Measurements from ENCODE around the gene DCST1. TPM values are rescaled to one million over a fixed set of nuclear protein-coding genes. Genes with fewer than 3 reads are reported as not detected.
"Not testable (repeated sequence)": the region's sequence is repeated elsewhere in the genome, so short reads cannot be mapped to it uniquely, and the experiment has no call there.

DCST1 gene
- total RNA-seq, 1 donor from 2014 or later: not detected

- DNase-seq (ENCODE audit: extremely low spot score, unreplicated experiment); H3K4me3 Mint-ChIP-seq; H3K36me3 Mint-ChIP-seq; H3K27me3 Mint-ChIP-seq; H3K9me3 Mint-ChIP-seq: not testable (repeated sequence)
- TF ChIP-seq, protein P1, sequence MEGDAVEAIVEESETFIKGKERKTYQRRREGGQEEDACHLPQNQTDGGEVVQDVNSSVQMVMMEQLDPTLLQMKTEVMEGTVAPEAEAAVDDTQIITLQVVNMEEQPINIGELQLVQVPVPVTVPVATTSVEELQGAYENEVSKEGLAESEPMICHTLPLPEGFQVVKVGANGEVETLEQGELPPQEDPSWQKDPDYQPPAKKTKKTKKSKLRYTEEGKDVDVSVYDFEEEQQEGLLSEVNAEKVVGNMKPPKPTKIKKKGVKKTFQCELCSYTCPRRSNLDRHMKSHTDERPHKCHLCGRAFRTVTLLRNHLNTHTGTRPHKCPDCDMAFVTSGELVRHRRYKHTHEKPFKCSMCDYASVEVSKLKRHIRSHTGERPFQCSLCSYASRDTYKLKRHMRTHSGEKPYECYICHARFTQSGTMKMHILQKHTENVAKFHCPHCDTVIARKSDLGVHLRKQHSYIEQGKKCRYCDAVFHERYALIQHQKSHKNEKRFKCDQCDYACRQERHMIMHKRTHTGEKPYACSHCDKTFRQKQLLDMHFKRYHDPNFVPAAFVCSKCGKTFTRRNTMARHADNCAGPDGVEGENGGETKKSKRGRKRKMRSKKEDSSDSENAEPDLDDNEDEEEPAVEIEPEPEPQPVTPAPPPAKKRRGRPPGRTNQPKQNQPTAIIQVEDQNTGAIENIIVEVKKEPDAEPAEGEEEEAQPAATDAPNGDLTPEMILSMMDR (conservative IDR thresholded peaks at IDR 0.05): peak; percentile 58
- H3K4me1 Mint-ChIP-seq (ENCODE audit: unreplicated experiment): peaks cover 26% of the 10 kb centered on the region
- peak overlapping the region; percentile 13 for H3K27ac Mint-ChIP-seq
These were observed 38.2 kb upstream of the DCST1 start for GRCh38 chr1:154995301-154995983.

GRCh38 chr1:154996966-154997701, 36.5 kb upstream of the DCST1 start:
- TF ChIP-seq, protein P1 (conservative IDR thresholded peaks at IDR 0.05): no peak
- no peaks in the 10 kb centered on the region for H3K27me3 Mint-ChIP-seq
- H3K9me3 Mint-ChIP-seq: no peaks in the 10 kb centered on the region
- peak overlapping the region; percentile 61 for H3K4me3 Mint-ChIP-seq
- DNase-seq (ENCODE audit: extremely low spot score, unreplicated experiment): no peak
- H3K4me1 Mint-ChIP-seq (ENCODE audit: unreplicated experiment): peaks cover 26% of the 10 kb centered on the region
- no peak overlapping the region for H3K27ac Mint-ChIP-seq
- H3K36me3 Mint-ChIP-seq: no peaks in the 10 kb centered on the region

DNA sequence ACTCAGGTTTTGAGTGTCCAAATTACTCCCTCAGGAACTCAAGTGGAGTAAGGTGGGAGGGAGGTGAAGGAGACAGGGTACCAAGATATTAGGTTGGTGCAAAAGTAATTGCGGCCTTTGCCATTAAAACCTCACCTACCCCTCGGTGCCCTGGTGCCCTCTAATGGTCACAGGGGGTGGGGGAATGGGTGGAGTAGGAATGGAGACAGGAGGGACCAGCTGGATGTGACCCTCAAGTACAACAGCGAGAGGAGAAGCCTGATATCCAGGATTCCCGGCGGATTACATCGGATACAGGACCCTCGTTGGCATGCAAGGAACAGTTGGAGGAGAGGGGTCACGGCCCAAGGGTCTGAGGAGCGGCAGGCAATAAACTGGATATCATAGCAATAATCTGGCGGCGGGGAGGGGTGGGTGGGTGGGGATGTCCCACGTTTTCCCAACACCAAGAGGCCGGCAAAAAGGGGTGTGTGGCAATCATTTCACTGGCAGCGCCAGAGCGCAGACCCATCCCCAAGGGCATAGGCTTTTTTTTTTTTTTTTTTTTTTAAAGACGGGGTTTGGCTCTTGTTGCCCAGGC, 35.3 kb upstream of the DCST1 start:
- H3K27me3 Mint-ChIP-seq: no peaks in the 10 kb centered on the region
- no peaks in the 10 kb centered on the region for H3K9me3 Mint-ChIP-seq
- H3K36me3 Mint-ChIP-seq: no peaks in the 10 kb centered on the region
- H3K27ac Mint-ChIP-seq: peak overlapping the region; percentile 13
- H3K4me3 Mint-ChIP-seq: peak overlapping the region; percentile 44
- H3K4me1 Mint-ChIP-seq (ENCODE audit: unreplicated experiment): peaks cover 26% of the 10 kb centered on the region
- no peak for DNase-seq (ENCODE audit: extremely low spot score, unreplicated experiment)
- TF ChIP-seq, protein P1 (conservative IDR thresholded peaks at IDR 0.05): no peak

GRCh38 chr1:154998818-154999570, 34.6 kb upstream of the DCST1 start:
- TF ChIP-seq, protein P1 (conservative IDR thresholded peaks at IDR 0.05): peak; percentile 92
- no peak for DNase-seq (ENCODE audit: extremely low spot score, unreplicated experiment)
- no peaks in the 10 kb centered on the region for H3K9me3 Mint-ChIP-seq
- peak overlapping the region; percentile 62 for H3K27ac Mint-ChIP-seq
- no peaks in the 10 kb centered on the region for H3K27me3 Mint-ChIP-seq
- no peaks in the 10 kb centered on the region for H3K36me3 Mint-ChIP-seq
- peaks cover 27% of the 10 kb centered on the region for H3K4me1 Mint-ChIP-seq (ENCODE audit: unreplicated experiment)
- peak overlapping the region; percentile 78 for H3K4me3 Mint-ChIP-seq

GRCh38 chr1:154999571-155000410, 33.8 kb upstream of the DCST1 start:
- DNase-seq (ENCODE audit: extremely low spot score, unreplicated experiment): no peak
- H3K27me3 Mint-ChIP-seq: no peaks in the 10 kb centered on the region
- TF ChIP-seq, protein P1 (conservative IDR thresholded peaks at IDR 0.05): no peak
- peaks cover 33% of the 10 kb centered on the region for H3K4me1 Mint-ChIP-seq (ENCODE audit: unreplicated experiment)
- H3K9me3 Mint-ChIP-seq: no peaks in the 10 kb centered on the region
- peak overlapping the region; percentile 98 for H3K27ac Mint-ChIP-seq
- H3K4me3 Mint-ChIP-seq: peak overlapping the region; percentile 94
- no peaks in the 10 kb centered on the region for H3K36me3 Mint-ChIP-seq

All from type B pancreatic cell (in vitro differentiated cells).